ENCODE measurements around the gene GTPBP8. TPM values are rescaled to one million over a fixed set of nuclear protein-coding genes. Genes with fewer than 3 reads are reported as not detected.

GTPBP8 gene
- total and polyA plus RNA-seq, 2 of the 8 experiments (the other 6 are each of a cell fraction or from before 2014, with no cell fraction given): 25.8 to 27.6 TPM

- DNase-seq (ENCODE audit: low read depth in 1 of 2, low spot score in 2 of 2) (no peak), FAIRE-seq (peak; percentile 50)
- H3K27me3 ChIP-seq (replicated peaks in 1 of 4; ENCODE audit: control insufficient read depth in 3 of 4, extremely low read depth in 1 of 4, insufficient read depth in 3 of 4, low read length in 3 of 4): no peaks in the 10 kb centered on the region
- no peak overlapping the region for H3K4me2 ChIP-seq (ENCODE audit: insufficient read depth in 1 of 2, low read depth in 2 of 2, low read length in 2 of 2)
- no peak overlapping the region for H3K9ac ChIP-seq (replicated peaks in 1 of 4; ENCODE audit: extremely low read depth in 1 of 4, low read depth in 3 of 4, low read length in 3 of 4)
- H2BK20ac ChIP-seq (ENCODE audit: low read length): no peak overlapping the region
- no peak overlapping the region for H2AFZ ChIP-seq (ENCODE audit: low read length)
- no peak overlapping the region for H4K91ac ChIP-seq (replicated peaks; ENCODE audit: insufficient read length, low read length)
- H3K18ac ChIP-seq (ENCODE audit: extremely low read depth, low read length): no peak overlapping the region
- no peak overlapping the region for H2BK120ac ChIP-seq (replicated peaks; ENCODE audit: low read depth, low read length)
- no peak overlapping the region for H2BK5ac ChIP-seq (ENCODE audit: low read depth, low read length)
- no peak overlapping the region for H2BK15ac ChIP-seq (ENCODE audit: low read length)
- POLR2A ChIA-PET (ENCODE audit: partially characterized antibody): interaction anchor here (0.9 to 3.0 kb wide), 3 partner anchors 12 to 338 kb away, joined by 3 to 8 read pairs (median 4); partner anchors contain the start of gene GTPBP8
- no peaks in the 10 kb centered on the region for H4K20me1 ChIP-seq (replicated peaks in 1 of 2; ENCODE audit: control insufficient read depth in 1 of 2, insufficient read depth in 2 of 2, low read length in 2 of 2)
- H3K36me3 ChIP-seq (ENCODE audit: control insufficient read depth in 2 of 4, insufficient read depth in 4 of 4, low read length in 3 of 4): no peaks in the 10 kb centered on the region
- no peak overlapping the region for H4K8ac ChIP-seq (ENCODE audit: extremely low read depth, insufficient read depth, low read length)
- no peak overlapping the region for H3K27ac ChIP-seq (ENCODE audit: low read depth, low read length)
- H2BK12ac ChIP-seq (ENCODE audit: low read depth, low read length): no peak overlapping the region
- H3K79me1 ChIP-seq (ENCODE audit: low read depth, low read length): no peaks in the 10 kb centered on the region
- 80% methylated on average over 1 of the region's 1 CpG; no CpG with 5 or more reads in 1 of the 2 experiments for WGBS, 2 experiments (ENCODE audit: extremely low coverage in 1 of 2, insufficient coverage in 1 of 2, insufficient read length in 1 of 2, insufficient replicate concordance in 2 of 2, low coverage in 1 of 2, low lambda C conversion rate in 2 of 2, missing lambda C conversion rate in 1 of 2)
- H4K5ac ChIP-seq (ENCODE audit: insufficient read length, low read depth, low read length): no peak overlapping the region
- no peaks in the 10 kb centered on the region for H3K23me2 ChIP-seq (ENCODE audit: low read depth, low read length)
- CTCF ChIA-PET (ENCODE audit: partially characterized antibody): interaction anchor here (0.6 to 3.7 kb wide), 38 partner anchors 8 to 868 kb away, joined by 3 to 40 read pairs (median 4); partner anchors contain the start of genes CCDC80, GTPBP8 and SPICE1
- H3K79me2 ChIP-seq (ENCODE audit: control insufficient read depth in 1 of 2, insufficient read depth in 2 of 2, low read length in 2 of 2): no peaks in the 10 kb centered on the region
- H3K4ac ChIP-seq (replicated peaks; ENCODE audit: insufficient read length, low read depth, low read length): no peak overlapping the region
- TF ChIP-seq YY1 (IDR thresholded peaks at IDR 0.05; ENCODE audit: low read depth, low read length): no peak
- peak in 2 of 3 experiments; percentile 21 to 40; a peak in 2 of 4 replicates for TF ChIP-seq CTCF (IDR thresholded peaks at IDR 0.05; ENCODE audit: control extremely low read depth in 1 of 3, insufficient read depth in 1 of 3, low read depth in 1 of 3, low read length in 3 of 3)
- peak in 1 of 2 experiments; percentile 53 for TF ChIP-seq RAD21 (IDR thresholded peaks at IDR 0.05 in 1 of 2, conservative IDR thresholded peaks at IDR 0.05 in 1 of 2; ENCODE audit: low read depth in 2 of 2, low read length in 2 of 2)
- no peak overlapping the region for H3K4me3 ChIP-seq (ENCODE audit: extremely low read depth in 1 of 4, insufficient read depth in 2 of 4, low read depth in 3 of 4, low read length in 4 of 4)
- H3K56ac ChIP-seq (replicated peaks; ENCODE audit: insufficient read length, low read depth, low read length): no peak overlapping the region
- no peaks in the 10 kb centered on the region for H3K4me1 ChIP-seq (replicated peaks in 1 of 4; ENCODE audit: control insufficient read depth in 3 of 4, insufficient read depth in 4 of 4, low read length in 3 of 4)
- no peaks in the 10 kb centered on the region for H3K9me3 ChIP-seq (ENCODE audit: insufficient read depth in 2 of 2, low read depth in 1 of 2, low read length in 1 of 2)
- H3K14ac ChIP-seq (ENCODE audit: insufficient read length): no peak overlapping the region
- H3K23ac ChIP-seq (ENCODE audit: insufficient read length): no peak overlapping the region
- no peak overlapping the region for H2AK5ac ChIP-seq (ENCODE audit: low read depth, low read length)
Measured at GRCh38 chr3:112979244-112979832, 11.4 kb upstream of the GTPBP8 start.
